ENCODE measurements around the gene DLGAP1.

GRCh38 chr18:3616744-3617143 is 838.4 kb downstream of the DLGAP1 start:
- no peak for TF ChIP-seq CTCF (IDR thresholded peaks at IDR 0.05 in 8 of 11, conservative IDR thresholded peaks at IDR 0.05 in 3 of 11)
- no peak for TF ChIP-seq POLR2AphosphoS5 (IDR thresholded peaks at IDR 0.05)

Measured in spleen (tissue), 7 donors.